GM18517 (cell line): ENCODE results near the gene XAF1.
"Not testable (repeated sequence)": the region's sequence is repeated elsewhere in the genome, so short reads cannot be mapped to it uniquely, and the experiment has no call there.

Source experiments
- ATAC-seq: cut with Tn5 transposase; IDR thresholded peaks from one replicate; pipeline ENCODE4 v1.9.1; 2021; ENCODE audit warnings: mild to moderate bottlenecking, moderate library complexity; ENCODE audit not compliant: unreplicated experiment

The XAF1 gene

DNA sequence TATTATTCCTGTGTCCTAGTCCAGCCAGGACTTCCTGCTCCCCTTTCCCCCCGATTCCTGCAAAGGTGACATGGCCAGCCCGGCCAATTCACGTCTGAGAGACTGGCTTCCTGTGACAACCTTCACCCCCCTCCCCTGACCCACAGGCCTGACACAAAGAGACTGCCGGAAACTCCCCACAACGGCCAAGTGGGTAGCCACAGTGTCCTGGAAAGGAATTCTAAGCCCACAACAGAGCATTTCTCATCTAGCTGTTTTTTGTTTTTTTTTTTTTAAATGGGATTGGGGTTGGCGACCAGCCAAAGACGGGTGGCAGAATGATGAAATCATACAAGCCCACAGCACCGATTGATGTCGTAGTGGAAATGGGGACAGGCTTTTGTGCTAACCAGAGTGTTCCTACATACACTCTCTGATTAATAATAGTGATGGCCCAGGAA, 2.8 kb upstream of the XAF1 start:
- ATAC-seq, result no peak

DNA sequence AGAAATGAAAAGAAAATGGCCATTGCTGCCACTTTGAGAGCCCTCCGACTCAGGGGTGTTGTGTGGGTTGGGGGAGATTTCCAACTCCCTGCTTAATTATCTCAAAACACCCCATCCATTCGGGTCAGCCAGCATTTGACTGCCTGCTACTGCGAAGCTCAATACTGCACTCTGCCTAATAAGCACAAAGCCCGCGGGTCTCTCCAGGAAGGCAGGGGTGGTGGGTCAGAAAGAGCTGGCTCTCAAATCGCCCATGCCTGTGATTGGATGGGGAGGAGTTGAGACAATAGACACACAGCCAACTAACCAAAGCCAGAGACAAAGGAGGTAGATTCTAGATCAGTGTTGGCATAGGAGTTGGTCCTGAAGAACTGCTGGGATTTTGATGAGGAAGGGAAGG, 2.3 kb upstream of the XAF1 start:
- ATAC-seq, result no peak

DNA sequence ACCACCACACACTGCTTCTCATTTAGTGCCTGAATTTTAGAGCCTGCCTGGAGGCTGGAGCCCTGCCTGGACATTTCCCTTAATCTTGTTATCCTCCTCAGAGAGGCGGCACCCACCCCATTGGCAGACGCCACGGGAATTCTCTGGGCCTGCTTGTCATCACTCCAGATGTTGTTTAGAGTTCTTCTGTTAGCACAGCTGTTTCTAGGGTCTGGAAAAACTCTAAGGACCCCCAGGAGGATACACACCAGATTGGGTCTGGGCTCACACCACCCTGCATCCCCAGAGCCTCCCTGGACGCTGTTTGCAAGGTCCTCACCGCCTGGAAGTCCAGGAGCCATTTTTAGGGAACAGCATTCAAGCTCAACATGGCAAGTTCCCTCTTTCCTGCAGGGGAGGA, 565 bp upstream of the XAF1 start:
- no peak for ATAC-seq

DNA sequence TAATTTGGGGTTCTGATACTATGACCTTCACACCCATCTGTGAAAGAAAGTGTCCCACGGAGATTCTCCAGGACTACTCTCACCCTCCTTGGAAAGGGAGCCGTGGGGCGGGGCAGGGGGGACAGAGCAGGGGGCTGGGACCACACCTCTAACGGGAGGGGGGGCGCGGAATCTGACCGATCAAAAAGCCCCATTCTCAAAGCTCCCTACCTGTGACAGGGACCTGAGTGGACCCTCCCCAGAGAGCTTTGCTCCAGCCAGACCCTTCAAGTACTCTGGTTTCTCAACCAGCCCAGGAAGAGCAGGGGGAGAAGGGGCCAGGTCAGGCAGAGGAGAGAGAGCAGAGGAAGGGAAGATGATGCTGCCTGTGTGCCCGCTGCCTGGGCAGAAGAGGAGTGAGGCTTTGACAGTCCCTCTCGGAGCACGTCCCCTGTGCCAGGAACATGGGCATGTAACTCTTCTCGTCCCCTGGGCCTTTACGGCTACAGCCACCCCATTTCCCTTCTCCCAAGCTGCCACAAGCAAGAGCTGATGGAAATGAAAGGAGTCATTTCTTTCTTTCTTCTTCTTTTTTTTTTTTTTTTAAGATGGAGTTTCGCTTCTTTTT, 682 bp downstream of the XAF1 start:
- no peak for ATAC-seq

DNA sequence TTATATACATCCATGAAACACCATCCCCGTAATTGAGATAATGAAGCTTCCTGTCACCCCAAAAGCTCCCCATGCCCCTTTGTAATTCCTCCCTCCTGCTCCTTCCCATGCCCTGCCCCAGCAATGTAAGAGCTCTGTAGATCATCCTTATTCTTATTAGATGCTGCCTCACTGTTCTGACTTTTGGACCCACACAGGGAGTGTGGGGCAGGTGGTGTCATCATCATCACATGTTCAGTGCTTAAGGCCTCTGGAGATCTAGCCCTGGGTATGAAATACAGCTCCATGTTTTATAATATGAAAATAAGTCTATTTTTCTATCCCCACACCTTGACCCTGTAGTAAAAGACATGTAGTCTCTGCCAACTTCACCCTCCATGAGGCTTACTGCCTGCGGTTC, 1.9 kb downstream of the XAF1 start:
- ATAC-seq, result no peak

DNA sequence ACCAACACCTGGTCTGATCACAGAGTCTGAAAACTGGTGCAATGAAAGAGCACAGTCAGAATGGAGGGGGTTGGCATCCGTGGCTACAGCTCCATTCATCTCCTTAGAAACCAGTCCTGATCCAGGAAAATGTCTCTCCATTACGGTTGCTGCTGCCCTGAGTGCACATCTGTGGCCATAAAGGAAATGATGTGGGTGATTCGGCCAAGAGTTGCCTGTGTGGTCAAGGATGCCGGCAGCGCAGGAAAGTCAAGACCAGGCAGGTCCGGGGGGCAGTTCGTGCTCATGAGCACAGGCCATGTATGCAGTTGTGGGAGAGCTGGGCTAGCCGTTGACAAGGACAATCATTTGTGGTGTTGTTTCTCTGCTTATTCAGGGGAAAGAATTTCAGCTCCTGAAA, 5.9 kb downstream of the XAF1 start:
- ATAC-seq, result no peak

DNA sequence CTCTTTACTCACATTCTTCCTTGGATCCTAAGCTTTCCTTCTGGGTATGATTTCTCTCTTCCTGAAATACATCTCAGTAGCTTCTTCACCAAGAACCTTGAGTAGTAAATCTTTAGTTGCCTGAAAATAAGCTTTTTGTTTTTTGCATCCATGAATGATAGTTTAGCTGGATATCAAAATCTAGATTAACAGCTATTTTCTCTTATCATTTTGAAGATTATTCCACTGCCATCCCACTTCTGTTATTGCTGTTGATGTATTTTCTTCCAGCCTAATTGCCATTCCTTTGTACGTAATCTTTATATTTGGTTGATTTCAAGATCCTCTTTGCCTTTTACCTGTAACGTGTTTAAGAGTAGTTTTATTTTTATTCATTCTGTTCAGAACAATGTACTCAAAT, 12.6 kb downstream of the XAF1 start:
- ATAC-seq, result no peak

DNA sequence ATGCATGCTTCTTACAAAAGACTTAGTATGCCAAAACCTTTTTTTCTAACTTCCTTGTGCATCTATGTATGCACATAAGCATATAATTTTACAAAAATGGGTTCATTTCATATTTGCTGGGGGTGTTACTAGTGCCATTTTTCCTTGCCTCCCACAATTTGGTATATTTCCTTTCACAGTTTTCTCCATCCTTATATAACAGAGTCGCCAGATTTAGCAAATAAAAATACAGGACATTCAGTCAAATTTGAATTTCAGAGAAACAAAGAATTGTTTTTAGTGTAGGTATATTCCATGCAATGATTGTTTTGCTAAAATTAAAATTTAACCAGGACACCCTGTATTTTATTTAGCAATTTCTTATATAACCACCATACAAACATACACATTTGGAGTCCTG, 16.2 kb downstream of the XAF1 start:
- ATAC-seq, result no peak

DNA sequence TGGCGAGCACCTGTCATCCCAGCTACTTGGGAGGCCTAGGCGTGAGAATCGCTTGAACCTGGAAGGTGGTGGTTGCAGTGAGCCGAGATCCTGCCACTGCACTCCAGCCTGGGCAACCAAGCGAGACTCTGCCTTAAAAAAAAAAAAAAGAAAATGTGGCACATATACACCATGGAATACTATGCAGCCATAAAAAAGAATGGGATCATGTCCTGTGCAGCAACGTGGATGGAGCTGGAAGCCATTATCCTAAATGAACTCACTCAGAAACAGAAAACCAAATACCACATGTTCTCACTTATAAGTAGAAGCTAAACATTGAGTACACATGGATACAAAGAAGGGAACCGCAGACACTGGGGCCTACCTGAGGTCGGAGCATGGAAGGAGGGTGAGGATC, 19.1 kb downstream of the XAF1 start:
- not testable (repeated sequence) for ATAC-seq

DNA sequence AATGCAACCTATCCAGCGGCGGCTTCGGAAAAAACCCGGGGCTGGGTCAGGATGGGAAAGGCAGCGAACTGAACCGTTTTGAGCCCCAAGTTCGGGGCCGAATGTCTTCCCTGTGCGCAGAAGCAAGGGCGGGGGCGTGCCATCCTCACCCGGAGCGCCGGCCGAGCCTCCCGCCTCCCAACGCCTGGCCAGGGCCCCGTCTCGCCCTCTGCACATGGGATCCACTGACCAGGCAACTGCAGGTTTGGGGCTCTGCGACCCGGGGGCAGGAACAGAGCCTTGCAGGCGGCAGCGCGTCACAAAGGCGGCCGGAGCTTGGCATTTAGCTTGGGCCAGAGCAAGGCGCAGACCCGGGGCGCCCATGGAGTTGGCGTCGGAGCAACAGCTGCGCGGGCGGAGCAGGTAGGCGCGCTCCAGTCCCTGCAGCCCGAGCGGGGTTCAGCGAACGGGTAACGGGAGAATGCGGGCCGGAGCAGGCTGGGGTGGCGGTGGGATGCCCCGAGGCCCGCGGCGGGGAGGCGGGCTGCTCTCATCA, 20.1 kb downstream of the XAF1 start, which contains the start of gene FBXO39:
Gene FBXO39, plus strand, starts transcription at position 345 of the 535 bp plus-strand sequence. CDS start 3,654 bp downstream, outside the sequence.
- no peak for ATAC-seq

DNA sequence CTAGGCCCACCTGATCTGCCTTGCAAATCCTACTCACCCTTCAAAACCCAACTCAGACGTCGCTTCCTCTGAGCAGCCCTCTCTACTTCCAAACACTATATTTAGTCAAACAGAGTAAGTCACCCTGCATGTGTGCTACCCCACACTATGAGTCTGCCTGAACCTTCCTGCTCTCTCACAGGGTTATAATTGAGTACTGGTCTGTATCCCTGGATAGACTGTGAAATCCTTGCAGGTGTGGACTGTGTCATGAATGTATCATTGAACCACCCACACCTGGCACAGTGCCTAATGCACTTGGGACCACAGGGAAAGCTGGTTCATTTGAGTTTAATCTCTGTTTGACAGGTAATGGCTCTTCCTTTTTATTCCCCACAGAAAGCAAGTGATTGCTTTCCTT, 23.6 kb downstream of the XAF1 start:
- no peak for ATAC-seq

DNA sequence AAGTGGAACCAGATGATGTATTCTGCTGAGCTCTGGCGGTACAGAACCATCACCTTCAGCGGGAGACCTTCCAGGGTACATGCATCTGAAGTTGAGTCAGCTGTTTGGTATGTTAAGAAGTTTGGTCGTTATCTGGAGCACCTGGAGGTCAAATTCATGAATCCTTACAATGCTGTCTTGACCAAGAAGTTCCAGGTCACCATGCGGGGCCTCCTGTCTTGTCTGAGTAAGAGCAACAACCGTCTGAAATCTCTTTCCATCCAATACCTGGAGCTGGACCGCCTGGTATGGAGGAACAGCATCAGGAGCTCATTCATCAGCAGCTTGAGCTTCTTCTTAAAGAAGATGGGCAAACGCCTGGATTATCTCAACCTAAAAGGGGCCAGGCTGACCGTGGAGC, 24.2 kb downstream of the XAF1 start:
- ATAC-seq, result no peak

DNA sequence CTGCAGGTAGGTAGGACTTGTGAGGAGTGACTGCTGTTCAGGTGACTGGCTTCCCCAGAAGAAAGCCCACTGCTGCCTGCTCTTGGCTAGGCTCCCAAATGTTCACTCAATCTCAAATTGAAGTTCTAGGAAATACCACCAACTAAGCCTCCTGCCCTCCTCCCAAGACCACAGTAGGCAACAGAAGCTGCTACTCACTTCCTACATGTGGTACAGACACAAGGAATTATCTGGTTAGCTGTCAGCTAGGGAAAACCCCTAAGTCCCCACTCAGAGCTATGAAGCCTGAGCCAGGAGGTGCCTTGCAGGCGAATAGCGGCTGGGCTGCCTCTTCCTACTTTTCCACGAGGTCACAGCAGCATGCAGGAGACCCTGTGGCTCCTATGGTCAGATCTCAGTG, 25.0 kb downstream of the XAF1 start:
- ATAC-seq, result no peak

DNA sequence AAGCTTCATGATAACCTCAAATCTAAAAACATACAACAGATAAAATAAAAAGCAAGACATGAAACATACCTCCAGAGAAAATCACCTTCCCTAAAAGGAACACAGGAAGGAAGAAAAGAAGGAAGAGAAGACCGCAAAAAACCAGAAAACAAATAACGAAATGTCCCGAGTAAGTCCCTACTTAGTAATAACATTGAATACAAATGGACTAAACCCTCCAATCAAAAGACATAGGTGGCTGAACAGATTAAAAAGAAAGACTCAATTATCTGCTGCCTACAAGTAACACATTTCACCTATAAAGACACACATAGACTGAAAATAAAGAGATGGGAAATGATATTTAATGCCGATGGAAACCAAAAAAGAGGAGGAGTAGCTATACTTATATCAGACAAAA, 26.4 kb downstream of the XAF1 start:
- ATAC-seq, result no peak

DNA sequence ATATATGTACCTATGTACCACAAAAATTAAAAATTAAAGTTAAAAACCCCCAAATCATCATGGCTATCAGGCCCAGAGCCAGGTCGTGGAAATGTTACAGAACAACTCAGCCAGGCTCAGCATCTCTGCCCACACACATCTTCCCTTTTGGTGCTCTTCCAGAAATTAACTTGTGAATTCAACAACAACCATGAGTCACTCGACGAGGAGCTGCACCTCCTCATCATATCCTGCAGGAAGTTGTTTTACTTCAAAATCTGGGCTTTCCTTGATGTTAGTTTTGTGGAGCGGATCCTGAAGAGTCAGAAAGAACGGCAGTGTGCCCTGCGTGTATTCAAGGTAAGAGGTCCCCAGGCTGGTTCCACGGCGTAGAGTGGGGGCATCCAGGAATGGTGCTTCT, 30.8 kb downstream of the XAF1 start:
- ATAC-seq, result no peak

DNA sequence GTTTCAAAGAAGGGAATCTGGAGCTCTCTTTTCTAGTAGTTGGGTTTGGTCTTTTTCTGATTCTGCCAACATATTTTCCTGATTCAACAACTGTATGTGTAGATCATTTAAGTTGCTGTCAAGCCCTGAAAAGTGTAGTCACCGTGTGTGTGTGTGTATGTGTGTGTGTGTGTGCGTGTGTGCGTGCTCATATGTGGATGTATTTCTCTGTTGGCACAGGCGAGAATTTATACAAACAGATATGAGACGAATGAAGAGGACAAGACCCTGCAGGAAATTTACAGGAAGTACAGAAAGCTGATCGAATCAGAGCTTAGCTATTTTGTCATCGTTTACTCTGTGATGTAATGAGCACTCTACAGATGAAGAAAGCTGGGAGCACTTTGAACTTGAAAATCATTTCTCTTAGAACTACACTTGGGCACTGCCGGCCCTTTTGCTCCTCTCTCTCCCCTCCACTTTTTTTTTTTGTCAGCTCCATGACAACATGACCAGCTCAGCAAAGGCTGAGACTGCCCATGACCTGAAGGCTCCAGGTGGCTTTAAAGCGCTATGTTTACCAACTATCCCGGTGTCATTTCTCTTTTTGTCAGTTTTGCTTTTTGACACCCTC, 31.3 kb downstream of the XAF1 start:
- ATAC-seq, result no peak

DNA sequence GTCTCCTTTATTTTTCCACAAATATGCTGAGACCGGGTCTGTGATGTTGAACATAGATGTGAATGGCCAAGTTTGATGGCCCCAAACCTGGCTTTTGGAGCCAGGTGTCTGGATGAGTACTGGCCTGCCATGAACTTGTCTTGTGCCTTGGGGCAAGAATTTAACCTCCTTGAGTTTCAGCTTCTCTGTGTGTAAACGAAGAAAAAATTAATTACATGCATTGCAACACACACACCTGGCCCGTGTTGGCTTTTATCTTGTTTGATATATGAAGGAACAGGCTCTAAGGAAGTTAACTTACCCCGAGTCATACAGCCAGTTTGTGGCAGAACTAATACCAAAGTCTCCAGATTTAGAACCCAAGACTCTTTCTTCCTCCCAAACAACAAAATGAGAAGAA, 33.3 kb downstream of the XAF1 start:
- no peak for ATAC-seq

DNA sequence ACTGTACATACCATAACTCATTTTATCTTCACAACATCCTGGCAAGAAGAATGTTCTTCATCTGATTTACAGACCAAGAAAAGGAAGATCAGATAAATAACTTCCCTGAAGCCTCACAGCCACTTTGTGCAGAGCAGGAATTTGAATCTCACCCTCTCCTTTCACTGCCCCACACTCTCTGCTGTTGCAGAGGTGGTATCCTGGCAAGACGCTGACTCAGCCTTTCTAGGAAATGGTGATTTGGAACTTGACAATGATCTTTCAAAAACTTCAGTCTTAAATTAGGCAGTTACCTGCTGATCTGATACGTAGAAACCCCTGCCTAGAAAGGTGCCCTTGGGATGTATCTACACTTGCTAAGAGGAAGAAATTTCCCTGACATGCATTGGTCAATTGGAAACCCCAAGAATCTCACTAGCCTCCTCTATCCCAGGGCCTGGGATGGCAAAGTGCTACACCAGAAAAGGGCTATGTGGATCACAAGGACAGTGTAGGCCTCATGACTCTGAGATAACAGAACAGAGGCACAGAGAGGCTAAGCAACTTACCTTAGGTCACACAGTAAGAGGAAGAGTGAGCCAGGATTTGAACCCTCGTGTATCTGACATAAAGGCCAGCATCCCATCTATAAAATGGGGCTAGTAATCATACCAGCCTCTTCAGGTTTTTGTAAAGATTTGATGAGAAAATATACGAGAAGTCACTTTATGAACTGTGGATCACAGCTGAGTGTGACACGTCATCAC, 38.1 kb downstream of the XAF1 start:
- no peak for ATAC-seq

DNA sequence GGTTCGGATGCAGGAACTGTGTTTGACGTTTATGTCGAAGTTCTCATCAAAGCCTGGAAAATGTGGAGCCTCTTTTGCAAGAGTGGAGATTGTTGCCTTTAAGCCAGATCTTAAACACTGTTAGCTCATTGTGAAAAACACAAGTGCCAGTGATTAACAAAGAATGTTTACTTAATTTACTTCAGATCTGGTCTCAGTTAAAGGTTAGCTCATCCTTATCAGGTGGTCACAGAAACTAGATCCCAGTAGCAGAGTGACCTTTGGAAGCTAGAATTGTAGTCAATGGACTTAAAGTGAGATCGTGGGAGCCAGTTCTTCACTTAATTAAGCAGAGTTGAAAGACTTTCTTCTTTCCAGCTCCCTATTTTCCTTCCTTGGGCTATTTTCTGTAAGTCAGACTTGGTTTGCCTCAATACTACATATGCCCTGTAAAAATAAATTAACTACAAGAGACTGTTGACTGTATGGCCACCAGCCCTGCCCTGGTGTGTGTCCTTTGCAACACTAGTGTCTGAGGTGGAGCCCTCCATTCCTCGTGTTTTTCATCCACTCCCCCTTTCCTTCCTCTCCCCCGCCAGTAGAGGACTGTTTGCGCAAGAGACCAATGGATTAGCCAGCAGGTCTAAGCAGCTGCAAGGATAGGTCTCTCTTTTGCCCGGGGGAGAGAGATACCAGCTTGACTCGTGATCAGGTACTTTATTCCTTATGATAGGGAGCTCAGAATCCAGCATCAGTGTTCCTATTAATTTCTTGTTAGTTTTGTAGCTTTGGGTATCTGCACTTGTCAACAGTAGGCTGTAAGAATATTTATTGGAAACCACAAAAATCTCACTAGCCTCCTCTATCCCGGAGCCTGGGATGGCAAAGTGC, 40.4 kb downstream of the XAF1 start:
- no peak for ATAC-seq

DNA sequence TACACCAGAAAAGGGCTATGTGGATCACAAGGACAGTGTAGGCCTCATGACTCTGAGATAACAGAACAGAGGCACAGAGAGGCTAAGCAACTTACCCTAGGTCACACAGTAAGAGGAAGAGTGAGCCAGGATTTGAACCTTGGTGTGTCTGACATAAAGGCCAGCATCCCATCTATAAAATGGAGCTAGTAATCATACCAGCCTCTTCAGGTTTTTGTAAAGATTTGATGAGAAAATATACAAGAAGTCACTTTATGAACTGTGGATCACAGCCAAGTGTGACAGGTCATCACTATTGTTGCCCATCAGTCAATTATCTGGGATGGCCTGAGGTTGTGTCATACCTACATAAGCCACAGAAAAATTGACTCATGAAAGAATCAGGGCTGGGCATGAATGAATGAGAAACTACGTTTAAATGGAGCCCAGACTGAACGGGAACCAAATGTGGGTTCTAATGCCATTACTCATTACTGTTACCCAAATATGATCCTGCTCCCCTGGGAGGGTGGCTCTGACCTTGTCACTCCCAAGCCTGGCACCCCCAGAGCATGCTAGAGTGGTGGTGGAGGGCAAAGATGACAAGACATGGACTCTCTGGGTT, 41.1 kb downstream of the XAF1 start:
- no peak for ATAC-seq
